MM.1S (cell line): ENCODE data around the gene DPCD.

ENCODE experiments used
- DNase-seq: peaks from one replicate; pipeline ENCODE4 v3.0.0-alpha.2; 2015
- H2AFZ ChIP-seq: fragments of 300-600 bp; sonication (generic); 2 replicates; pipeline ENCODE4 v1.6.0; 2016; ENCODE audit warnings: antibody characterized with exemption, low read length
- H3F3A ChIP-seq: fragments of 300-600 bp; sonication (generic); 2 replicates; pipeline ENCODE4 v1.6.1; 2016; ENCODE audit warnings: mild to moderate bottlenecking, antibody characterized with exemption, low read length, moderate library complexity, mixed read lengths; ENCODE audit not compliant: insufficient read depth
- H3K27ac ChIP-seq: fragments of 300-600 bp; sonication (generic); 2 replicates; pipeline ENCODE4 v1.5.1; 2016; ENCODE audit warnings: mild to moderate bottlenecking, low read length
- H3K27me3 ChIP-seq: fragments of 300-600 bp; sonication (generic); replicated peaks from 2 replicates; pipeline ENCODE4 v1.6.0; 2016; ENCODE audit warnings: low read length; ENCODE audit not compliant: insufficient read depth
- H3K36me3 ChIP-seq: fragments of 300-600 bp; sonication (generic); replicated peaks from 2 replicates; pipeline ENCODE4 v1.6.1; 2016; ENCODE audit warnings: mild to moderate bottlenecking, low read length, mixed read lengths; ENCODE audit not compliant: insufficient read depth
- H3K4me1 ChIP-seq: fragments of 300-600 bp; sonication (generic); 2 replicates; pipeline ENCODE4 v1.6.1; 2016; ENCODE audit warnings: low read length, mixed read lengths
- H3K4me2 ChIP-seq: fragments of 300-600 bp; sonication (generic); 2 replicates; pipeline ENCODE4 v1.6.0; 2016; ENCODE audit warnings: low read depth, low read length
- H3K4me3 ChIP-seq: fragments of 300-600 bp; sonication (generic); 2 replicates; pipeline ENCODE4 v1.5.1; 2016; ENCODE audit warnings: low read length, mixed read lengths
- H3K79me2 ChIP-seq: fragments of 300-600 bp; sonication (generic); 2 replicates; pipeline ENCODE4 v1.6.1; 2016; ENCODE audit warnings: mixed run types, low read length, mixed read lengths
- H3K9ac ChIP-seq: fragments of 300-600 bp; sonication (generic); 2 replicates; pipeline ENCODE4 v1.6.1; 2016; ENCODE audit warnings: low read length, mixed read lengths
- H3K9me2 ChIP-seq: fragments of 300-600 bp; sonication (generic); replicated peaks from 2 replicates; pipeline ENCODE4 v1.6.1; 2016; ENCODE audit warnings: mild to moderate bottlenecking, low read length, mixed read lengths; ENCODE audit not compliant: insufficient read depth
- H3K9me3 ChIP-seq: fragments of 300-600 bp; sonication (generic); replicated peaks from 2 replicates; pipeline ENCODE4 v1.6.1; 2016; ENCODE audit warnings: mild to moderate bottlenecking, low read length, mixed read lengths; ENCODE audit not compliant: insufficient read depth
- H4K20me1 ChIP-seq: fragments of 300-600 bp; sonication (generic); 2 replicates; pipeline ENCODE4 v1.6.1; 2016; ENCODE audit warnings: mild to moderate bottlenecking, low read length, moderate library complexity, mixed read lengths; ENCODE audit not compliant: insufficient read depth
- CTCF ChIP-seq: fragments of 300-600 bp; sonication (generic); IDR thresholded peaks from 2 replicates; pipeline ENCODE4 v1.5.1; 2016; ENCODE audit warnings: antibody characterized with exemption, low read length, mixed read lengths
- EZH2 ChIP-seq: fragments of 300-600 bp; sonication (generic); optimal IDR thresholded peaks from 2 replicates; pipeline ENCODE3; 2017; ENCODE audit warnings: low read depth, mild to moderate bottlenecking, antibody characterized with exemption, low read length, mixed read lengths
- EZH2phosphoT487 ChIP-seq: fragments of 300-600 bp; sonication (generic); IDR thresholded peaks from 2 replicates; pipeline ENCODE4 v1.6.1; 2018; ENCODE audit warnings: antibody characterized with exemption, low read length

DPCD gene

GRCh38 chr10:101658975-101659374 is 70.9 kb downstream of the DPCD start:
- Histone ChIP-seq H3K27me3 (no peaks in the 10 kb centered on the region), H3K9me3 (no peaks in the 10 kb centered on the region), H3K9ac (no peak overlapping the region), H2AFZ (no peak overlapping the region), H3K4me2 (no peak overlapping the region), H3K9me2 (no peaks in the 10 kb centered on the region), H3K36me3 (0 out of 2 replicates have a peak, but pooled peaks cover 4% of the 10 kb centered on the region), H3K4me1 (no peaks in the 10 kb centered on the region), H4K20me1 (no peaks in the 10 kb centered on the region), H3K4me3 (no peak overlapping the region), H3K27ac (no peak overlapping the region), H3K79me2 (no peaks in the 10 kb centered on the region), H3F3A (no peaks in the 10 kb centered on the region)
- DNase-seq: no peak
- TF ChIP-seq CTCF: no peak
- TF ChIP-seq EZH2: no peak
- no peak for TF ChIP-seq EZH2phosphoT487
